Stimulated activated CD4-positive, alpha-beta T cell treated with anti-CD3 and anti-CD28 coated beads, Interleukin-1b, Interleukin-23, amount 100 ng/mL, for 1 hour (primary cell): ENCODE data around the gene RAB4A.

Experiments
- DNase-seq, 2 donors: peaks; one replicate each; pipeline ENCODE4 v3.0.0-alpha.2; 2020; ENCODE audit warnings: low read depth in 2 of 2

Gene RAB4A

GRCh38 chr1:229244091-229244490 is 26.8 kb upstream of the RAB4A start:
- DNase-seq, result no peak

GRCh38 chr1:229247871-229248270 is 23.0 kb upstream of the RAB4A start:
- no peak for DNase-seq

- DNase-seq, result no peak
Observed at GRCh38 chr1:229248821-229249817, 21.8 kb upstream of the RAB4A start.

- no peak for DNase-seq
Observed at GRCh38 chr1:229249854-229250644, 20.9 kb upstream of the RAB4A start.

GRCh38 chr1:229251185-229251584 is 19.7 kb upstream of the RAB4A start:
- no peak for DNase-seq

- no peak for DNase-seq
Observed at GRCh38 chr1:229252228-229252984, 18.5 kb upstream of the RAB4A start.

GRCh38 chr1:229253151-229253974 is 17.5 kb upstream of the RAB4A start:
- no peak for DNase-seq

GRCh38 chr1:229254910-229255541 is 15.9 kb upstream of the RAB4A start:
- no peak for DNase-seq

- DNase-seq, result peak; percentile 28 to 33
Observed at GRCh38 chr1:229258031-229258756, 12.7 kb upstream of the RAB4A start.

- no peak for DNase-seq
Observed at GRCh38 chr1:229258757-229259060, 12.2 kb upstream of the RAB4A start.

GRCh38 chr1:229260297-229260696 is 10.6 kb upstream of the RAB4A start:
- DNase-seq, result no peak

- DNase-seq, result no peak
Observed at GRCh38 chr1:229262239-229262638, 8.7 kb upstream of the RAB4A start.

- no peak for DNase-seq
Observed at GRCh38 chr1:229263254-229263653, 7.7 kb upstream of the RAB4A start.

- no peak for DNase-seq
Observed at GRCh38 chr1:229264068-229264467, 6.8 kb upstream of the RAB4A start.

- no peak for DNase-seq
Observed at GRCh38 chr1:229264487-229264886, 6.4 kb upstream of the RAB4A start.

- DNase-seq, result no peak
Observed at GRCh38 chr1:229266274-229266673, 4.6 kb upstream of the RAB4A start.

GRCh38 chr1:229266832-229267500 is 3.9 kb upstream of the RAB4A start:
- DNase-seq, result no peak

GRCh38 chr1:229268505-229268904 is 2.4 kb upstream of the RAB4A start:
- DNase-seq, result no peak

- DNase-seq, result no peak
Observed at GRCh38 chr1:229271448-229272159, 693 bp downstream of the RAB4A start.
